ENCODE data around the gene RAD9A. TPM values are rescaled to one million over a fixed set of nuclear protein-coding genes. Genes with fewer than 3 reads are reported as not detected.

RAD9A gene
- total RNA-seq, 1 donor from 2014 or later, result 49.4 TPM

- no peaks in the 10 kb centered on the region for H3K27me3 Mint-ChIP-seq (ENCODE audit: low read depth)
- DNase-seq (ENCODE audit: low read depth, low spot score), result no peak
- H3K4me3 Mint-ChIP-seq, result no peak overlapping the region
- no peak overlapping the region for H3K27ac Mint-ChIP-seq (ENCODE audit: unreplicated experiment)
- H3K4me1 Mint-ChIP-seq, result peaks cover 9% of the 10 kb centered on the region
- no peaks in the 10 kb centered on the region for H3K9me3 Mint-ChIP-seq
- TF ChIP-seq, protein P1, sequence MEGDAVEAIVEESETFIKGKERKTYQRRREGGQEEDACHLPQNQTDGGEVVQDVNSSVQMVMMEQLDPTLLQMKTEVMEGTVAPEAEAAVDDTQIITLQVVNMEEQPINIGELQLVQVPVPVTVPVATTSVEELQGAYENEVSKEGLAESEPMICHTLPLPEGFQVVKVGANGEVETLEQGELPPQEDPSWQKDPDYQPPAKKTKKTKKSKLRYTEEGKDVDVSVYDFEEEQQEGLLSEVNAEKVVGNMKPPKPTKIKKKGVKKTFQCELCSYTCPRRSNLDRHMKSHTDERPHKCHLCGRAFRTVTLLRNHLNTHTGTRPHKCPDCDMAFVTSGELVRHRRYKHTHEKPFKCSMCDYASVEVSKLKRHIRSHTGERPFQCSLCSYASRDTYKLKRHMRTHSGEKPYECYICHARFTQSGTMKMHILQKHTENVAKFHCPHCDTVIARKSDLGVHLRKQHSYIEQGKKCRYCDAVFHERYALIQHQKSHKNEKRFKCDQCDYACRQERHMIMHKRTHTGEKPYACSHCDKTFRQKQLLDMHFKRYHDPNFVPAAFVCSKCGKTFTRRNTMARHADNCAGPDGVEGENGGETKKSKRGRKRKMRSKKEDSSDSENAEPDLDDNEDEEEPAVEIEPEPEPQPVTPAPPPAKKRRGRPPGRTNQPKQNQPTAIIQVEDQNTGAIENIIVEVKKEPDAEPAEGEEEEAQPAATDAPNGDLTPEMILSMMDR (conservative IDR thresholded peaks at IDR 0.05), result no peak
- H3K36me3 Mint-ChIP-seq (ENCODE audit: low read depth), result no peaks in the 10 kb centered on the region
Observed at GRCh38 chr11:67347964-67348749, 43.6 kb upstream of the RAD9A start.

DNA sequence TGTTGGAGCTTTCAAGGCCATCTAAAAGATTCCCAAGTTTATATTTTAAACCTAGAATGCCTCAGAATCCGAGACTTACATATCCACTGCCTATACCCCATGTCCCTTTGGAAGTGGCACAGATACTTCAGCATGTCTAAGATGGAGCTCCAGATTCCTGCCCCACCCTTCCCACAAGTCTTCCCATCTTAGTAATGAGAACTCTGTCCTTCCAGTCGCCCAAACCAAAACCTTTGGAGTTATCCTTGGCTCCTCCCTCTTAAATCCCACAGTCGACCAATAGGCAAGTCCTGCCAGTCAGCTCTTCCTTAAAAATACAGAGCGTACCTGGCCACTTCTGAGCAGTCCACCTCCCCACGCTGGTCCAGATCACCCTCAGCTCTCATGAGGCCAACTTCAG is 42.8 kb upstream of the RAD9A start:
- Mint-ChIP-seq H3K9me3 (no peaks in the 10 kb centered on the region), H3K4me3 (no peak overlapping the region), H3K27me3 (ENCODE audit: low read depth) (no peaks in the 10 kb centered on the region), H3K27ac (ENCODE audit: unreplicated experiment) (no peak overlapping the region), H3K36me3 (ENCODE audit: low read depth) (no peaks in the 10 kb centered on the region), H3K4me1 (peaks cover 16% of the 10 kb centered on the region)
- DNase-seq (ENCODE audit: low read depth, low spot score), result no peak
- TF ChIP-seq, protein P1 (conservative IDR thresholded peaks at IDR 0.05), result no peak

DNA sequence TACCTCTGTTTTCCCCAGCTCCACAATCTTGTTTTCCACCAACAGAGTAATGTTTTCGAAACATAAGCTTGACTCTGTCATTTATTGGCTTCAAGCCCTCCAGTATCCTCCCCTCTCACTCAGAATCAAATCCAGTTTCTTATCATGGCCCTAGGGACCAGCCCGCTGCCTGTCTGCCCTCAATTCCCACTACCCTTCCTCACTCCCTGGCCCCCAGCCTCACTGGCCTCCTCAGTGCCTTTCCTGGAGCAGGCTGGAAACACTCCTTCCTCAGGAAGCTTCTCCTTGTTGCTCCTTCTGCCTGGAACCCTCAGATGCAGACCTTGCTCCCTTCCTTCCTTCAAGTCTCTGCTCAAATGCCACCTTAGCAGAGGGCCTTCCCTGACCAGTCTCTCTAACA is 42.3 kb upstream of the RAD9A start:
- H3K9me3 Mint-ChIP-seq, result no peaks in the 10 kb centered on the region
- peaks cover 20% of the 10 kb centered on the region for H3K4me1 Mint-ChIP-seq
- no peak overlapping the region for H3K27ac Mint-ChIP-seq (ENCODE audit: unreplicated experiment)
- TF ChIP-seq, protein P1 (conservative IDR thresholded peaks at IDR 0.05), result no peak
- no peak overlapping the region for H3K4me3 Mint-ChIP-seq
- H3K27me3 Mint-ChIP-seq (ENCODE audit: low read depth), result no peaks in the 10 kb centered on the region
- no peaks in the 10 kb centered on the region for H3K36me3 Mint-ChIP-seq (ENCODE audit: low read depth)
- DNase-seq (ENCODE audit: low read depth, low spot score), result no peak

GRCh38 chr11:67349928-67350465 is 41.8 kb upstream of the RAD9A start:
- H3K27ac Mint-ChIP-seq (ENCODE audit: unreplicated experiment), result no peak overlapping the region
- H3K36me3 Mint-ChIP-seq (ENCODE audit: low read depth), result no peaks in the 10 kb centered on the region
- H3K9me3 Mint-ChIP-seq, result no peaks in the 10 kb centered on the region
- no peak for DNase-seq (ENCODE audit: low read depth, low spot score)
- TF ChIP-seq, protein P1 (conservative IDR thresholded peaks at IDR 0.05), result no peak
- no peak overlapping the region for H3K4me3 Mint-ChIP-seq
- no peaks in the 10 kb centered on the region for H3K27me3 Mint-ChIP-seq (ENCODE audit: low read depth)
- H3K4me1 Mint-ChIP-seq, result peaks cover 24% of the 10 kb centered on the region

- H3K36me3 Mint-ChIP-seq (ENCODE audit: low read depth), result no peaks in the 10 kb centered on the region
- peak; percentile 44 for DNase-seq (ENCODE audit: low read depth, low spot score)
- peaks cover 24% of the 10 kb centered on the region for H3K4me1 Mint-ChIP-seq
- no peaks in the 10 kb centered on the region for H3K9me3 Mint-ChIP-seq
- no peaks in the 10 kb centered on the region for H3K27me3 Mint-ChIP-seq (ENCODE audit: low read depth)
- H3K4me3 Mint-ChIP-seq, result peak overlapping the region; percentile 81
- TF ChIP-seq, protein P1 (conservative IDR thresholded peaks at IDR 0.05), result peak; percentile 94
- H3K27ac Mint-ChIP-seq (ENCODE audit: unreplicated experiment), result no peak overlapping the region
Observed at GRCh38 chr11:67351275-67352005, 40.3 kb upstream of the RAD9A start.
